Subcutaneous adipose tissue (tissue), 4 donors: ENCODE results near the gene RORC. TPM values are rescaled to one million over a fixed set of nuclear protein-coding genes. Genes with fewer than 3 reads are reported as not detected.

Experiments
- total RNA-seq, 4 donors: library from RNA; depleted of rRNA; stranded (reverse); fragments of >200 nt; gene quantifications; one replicate each; pipeline ENCODE4 v1.1.0, GENCODE V29; 2016
- TF ChIP-seq, protein P1 (sequence below): fragments of 450-650 bp; IDR thresholded peaks from one replicate; pipeline ENCODE4 v1.5.1; 2016; ENCODE audit warnings: low read depth, mild to moderate bottlenecking, control low read depth, antibody characterized with exemption, moderate library complexity

RORC gene
- total RNA-seq, 4 donors from 2014 or later, result 0.98 to 6.4 (median 2.9) TPM

- TF ChIP-seq, protein P1, sequence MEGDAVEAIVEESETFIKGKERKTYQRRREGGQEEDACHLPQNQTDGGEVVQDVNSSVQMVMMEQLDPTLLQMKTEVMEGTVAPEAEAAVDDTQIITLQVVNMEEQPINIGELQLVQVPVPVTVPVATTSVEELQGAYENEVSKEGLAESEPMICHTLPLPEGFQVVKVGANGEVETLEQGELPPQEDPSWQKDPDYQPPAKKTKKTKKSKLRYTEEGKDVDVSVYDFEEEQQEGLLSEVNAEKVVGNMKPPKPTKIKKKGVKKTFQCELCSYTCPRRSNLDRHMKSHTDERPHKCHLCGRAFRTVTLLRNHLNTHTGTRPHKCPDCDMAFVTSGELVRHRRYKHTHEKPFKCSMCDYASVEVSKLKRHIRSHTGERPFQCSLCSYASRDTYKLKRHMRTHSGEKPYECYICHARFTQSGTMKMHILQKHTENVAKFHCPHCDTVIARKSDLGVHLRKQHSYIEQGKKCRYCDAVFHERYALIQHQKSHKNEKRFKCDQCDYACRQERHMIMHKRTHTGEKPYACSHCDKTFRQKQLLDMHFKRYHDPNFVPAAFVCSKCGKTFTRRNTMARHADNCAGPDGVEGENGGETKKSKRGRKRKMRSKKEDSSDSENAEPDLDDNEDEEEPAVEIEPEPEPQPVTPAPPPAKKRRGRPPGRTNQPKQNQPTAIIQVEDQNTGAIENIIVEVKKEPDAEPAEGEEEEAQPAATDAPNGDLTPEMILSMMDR, result no peak
Observed at GRCh38 chr1:151846062-151846568, 14.5 kb upstream of the RORC start.

- TF ChIP-seq, protein P1, result no peak
Observed at GRCh38 chr1:151843398-151843797, 11.8 kb upstream of the RORC start.

DNA sequence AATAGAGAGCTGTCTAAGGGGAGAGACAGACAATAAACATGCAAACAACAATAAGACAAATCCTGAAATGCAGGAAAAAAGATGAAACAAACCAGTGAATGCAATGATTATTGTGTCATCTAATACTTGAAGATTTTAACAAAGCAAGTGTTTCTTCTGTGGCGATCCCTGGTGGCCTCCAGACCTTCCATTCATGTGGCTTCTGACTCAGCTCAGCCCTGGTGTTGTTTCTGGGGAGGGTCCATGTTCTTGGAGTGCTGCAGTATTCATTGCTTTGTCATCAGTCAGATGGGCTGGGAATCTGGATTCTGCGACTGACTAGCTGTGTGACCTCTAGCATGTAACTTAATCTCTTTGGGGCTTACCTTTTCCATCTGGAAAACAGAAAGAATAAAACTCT is 9.5 kb upstream of the RORC start:
- TF ChIP-seq, protein P1, result no peak

DNA sequence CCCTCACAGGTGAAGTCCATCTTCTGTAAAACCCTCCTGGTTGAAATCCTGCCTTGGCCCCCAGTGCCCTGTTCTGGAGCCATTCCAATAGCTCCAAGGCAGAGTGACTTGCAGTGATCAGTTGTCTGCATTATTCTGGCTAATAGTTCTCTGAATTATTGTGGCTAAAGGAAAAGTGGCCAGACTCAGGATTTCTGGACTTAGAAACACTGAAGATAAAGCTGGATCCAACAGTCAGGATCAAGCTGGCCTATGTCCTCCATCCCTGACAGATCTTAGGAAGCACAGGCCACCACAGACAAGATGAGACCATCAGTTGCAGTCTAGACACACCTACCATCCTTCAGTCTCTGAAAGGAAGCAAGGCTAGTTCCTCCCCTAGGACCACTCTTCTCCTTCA is 8.8 kb upstream of the RORC start:
- TF ChIP-seq, protein P1, result no peak

DNA sequence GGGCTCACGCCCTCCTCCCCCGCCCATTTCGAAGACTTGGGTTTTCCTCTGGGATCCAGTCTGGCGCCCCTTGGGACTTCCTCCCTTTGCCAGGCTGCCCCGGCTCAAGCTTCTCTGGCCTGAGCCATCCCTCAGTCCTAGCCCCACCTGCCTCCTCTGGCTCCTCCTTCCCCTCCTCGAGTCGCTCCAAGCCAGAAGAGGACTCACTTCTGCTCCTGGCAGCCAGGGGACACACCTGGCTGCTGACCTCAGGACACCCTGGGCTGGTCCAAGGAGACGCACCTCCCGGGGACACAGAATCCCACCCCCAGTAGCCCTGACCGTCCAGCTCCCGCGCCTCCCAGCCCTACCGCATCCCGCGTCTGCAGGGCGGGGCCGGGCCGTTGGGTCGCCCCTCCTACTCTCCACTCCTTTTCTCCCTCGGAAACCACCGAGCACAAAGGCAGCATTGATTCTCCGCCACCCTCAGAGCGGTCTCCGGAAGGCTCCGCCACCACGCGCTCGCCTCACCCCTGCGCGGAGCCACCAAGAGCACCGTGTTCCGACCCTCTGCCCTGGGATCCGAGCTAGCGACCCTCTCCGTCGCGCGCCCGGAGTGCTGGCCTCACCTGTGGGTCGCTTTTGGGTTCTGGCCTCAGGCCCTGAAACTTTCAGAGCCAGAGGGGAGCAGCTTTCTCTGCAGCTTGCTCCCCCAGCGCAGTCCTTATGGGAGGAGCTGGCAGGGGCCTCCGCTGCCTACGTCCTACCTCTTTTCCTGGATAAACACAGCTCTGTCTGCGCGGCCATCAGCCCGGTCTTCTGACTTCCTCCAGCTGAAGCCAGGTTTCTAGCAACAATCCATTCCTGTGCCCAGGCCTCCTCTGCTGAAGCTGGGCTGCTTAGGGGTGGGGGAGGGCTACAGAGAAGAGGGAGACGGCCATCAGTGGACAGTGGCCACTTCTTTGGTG is 8.1 kb upstream of the RORC start, which contains the start of gene C2CD4D:
Gene C2CD4D (minus strand): TSS at position 364 of the 947 bp plus-strand sequence. CDS start 831 bp downstream, outside the sequence.
- TF ChIP-seq, protein P1, result no peak

GRCh38 chr1:151839082-151839412 is 7.4 kb upstream of the RORC start:
- TF ChIP-seq, protein P1, result no peak
